PC-9 (cell line): ENCODE measurements around the gene PHLDA1. TPM values are rescaled to one million over a fixed set of nuclear protein-coding genes. Genes with fewer than 3 reads are reported as not detected.

Source experiments
- BruUV-seq: library from RNA; stranded (reverse); fragments of 400-500 nt; replicated peaks from 2 replicates; lab custom pipeline; 2021; lab: Mats Ljungman, UMichigan
- CTCF ChIA-PET: fragments of 300-600 bp; sonication (Branson Sonifier 250); formaldehyde crosslinking; loops from one replicate; lab custom pipeline; 2022; ENCODE audit warnings: antibody characterized with exemption; lab: Charles Lee
- POLR2A ChIA-PET: fragments of 300-600 bp; sonication (Branson Sonifier 250); formaldehyde crosslinking; loops from one replicate; lab custom pipeline; 2022; ENCODE audit warnings: antibody characterized with exemption; ENCODE audit not compliant: unreplicated experiment; lab: Charles Lee
- DNase-seq, 2 experiments: peaks; one replicate each; pipeline versions ENCODE4 v3.0.0 to v3.0.0-alpha.2; 2015 to 2022; ENCODE audit warnings: mixed read lengths in 1 of 2
- H2AFZ ChIP-seq: fragments of 200-600 bp; sonication (generic); 2 replicates; pipeline ENCODE4 v1.8.1; 2017; ENCODE audit warnings: antibody characterized with exemption
- H3F3A ChIP-seq: fragments of 200-600 bp; sonication (generic); 2 replicates; pipeline ENCODE4 v1.8.1; 2017; ENCODE audit warnings: antibody characterized with exemption, mild to moderate bottlenecking, low read depth; ENCODE audit not compliant: insufficient read depth
- H3K27ac ChIP-seq: fragments of 200-600 bp; sonication (generic); 2 replicates; pipeline ENCODE4 v1.6.1; 2016; ENCODE audit warnings: mixed run types
- H3K27me3 ChIP-seq: fragments of 200-600 bp; sonication (generic); 2 replicates; pipeline ENCODE4 v1.6.1; 2016; ENCODE audit warnings: low read depth, mixed run types; ENCODE audit not compliant: insufficient read depth
- H3K36me3 ChIP-seq: fragments of 200-600 bp; sonication (generic); 2 replicates; pipeline ENCODE4 v1.6.1; 2016; ENCODE audit warnings: low read depth, mixed run types
- H3K4me1 ChIP-seq: fragments of 200-600 bp; sonication (generic); replicated peaks from 2 replicates; pipeline ENCODE4 v1.6.1; 2016; ENCODE audit warnings: mixed run types; ENCODE audit not compliant: insufficient read depth
- H3K4me2 ChIP-seq: fragments of 200-600 bp; sonication (generic); 2 replicates; pipeline ENCODE4 v1.6.1; 2017; ENCODE audit warnings: mixed run types
- H3K4me3 ChIP-seq: fragments of 200-600 bp; sonication (generic); 2 replicates; pipeline ENCODE4 v1.6.1; 2016; ENCODE audit warnings: mixed run types
- H3K79me2 ChIP-seq: fragments of 200-600 bp; sonication (generic); 2 replicates; pipeline ENCODE4 v1.6.1; 2017; ENCODE audit warnings: low read depth, mixed run types
- H3K9me2 ChIP-seq: fragments of 200-600 bp; sonication (generic); 2 replicates; pipeline ENCODE4 v1.8.1; 2017; ENCODE audit warnings: mild to moderate bottlenecking; ENCODE audit not compliant: insufficient read depth
- H3K9me3 ChIP-seq: fragments of 200-600 bp; sonication (generic); 2 replicates; pipeline ENCODE4 v1.8.1; 2016; ENCODE audit warnings: low read depth; ENCODE audit not compliant: insufficient read depth
- H4K20me1 ChIP-seq: fragments of 200-600 bp; sonication (generic); 2 replicates; pipeline ENCODE4 v1.8.1; 2017; ENCODE audit not compliant: insufficient read depth
- CTCF ChIP-seq: fragments of 200-600 bp; sonication (generic); conservative IDR thresholded peaks from 2 replicates; pipeline ENCODE4 v1.6.1; 2017; ENCODE audit warnings: mixed run types, antibody characterized with exemption, mild to moderate bottlenecking, moderate library complexity
- EZH2 ChIP-seq: fragments of 200-600 bp; sonication (generic); IDR thresholded peaks from 2 replicates; pipeline ENCODE4 v1.8.0; 2017; ENCODE audit warnings: antibody characterized with exemption, low read depth
- intact Hi-C: fragments of 100-400 bp; cut with micrococcal nuclease; formaldehyde crosslinking; loops from one replicate; pipeline ENCODE4 v1.10.0; 2022; ENCODE audit not compliant: unreplicated experiment
- total RNA-seq: library from RNA; stranded (reverse); gene quantifications from 2 replicates; pipeline ENCODE4 v1.2.3, GENCODE V29; 2021

Gene PHLDA1
- total RNA-seq, 1 experiment from 2014 or later: 38.3 TPM

DNA sequence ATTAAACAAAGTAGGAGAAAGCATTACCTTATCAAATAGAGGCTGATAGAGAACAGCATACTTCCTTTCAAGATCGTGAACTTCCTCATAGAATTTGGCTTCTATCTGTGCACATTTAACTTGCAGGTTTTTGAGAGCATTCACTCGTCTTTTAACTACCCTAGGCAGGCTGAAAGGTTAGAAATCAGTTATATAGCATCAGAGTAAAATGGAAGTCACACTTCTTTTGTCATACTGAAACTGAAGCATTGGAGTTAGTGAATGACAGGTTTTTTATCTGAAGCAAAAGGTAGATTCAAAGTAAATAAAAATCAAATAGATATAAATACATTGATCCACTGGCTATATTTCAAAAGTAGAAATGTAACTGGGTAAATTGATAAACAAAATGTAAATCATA, 28.5 kb upstream of the PHLDA1 start:
- Histone ChIP-seq H3K27me3 (no peaks in the 10 kb centered on the region), H3K9me2 (no peaks in the 10 kb centered on the region), H3K4me2 (no peak overlapping the region), H3F3A (peaks cover 15% of the 10 kb centered on the region; the same call in 1 of the 2 replicates), H4K20me1 (peaks cover 17% of the 10 kb centered on the region), H3K79me2 (peaks cover 43% of the 10 kb centered on the region), H2AFZ (no peak overlapping the region), H3K4me3 (no peak overlapping the region), H3K9me3 (peaks cover 6% of the 10 kb centered on the region), H3K4me1 (no peaks in the 10 kb centered on the region), H3K36me3 (peaks cover 57% of the 10 kb centered on the region), H3K27ac (no peak overlapping the region)
- ChIA-PET CTCF (no interaction called here), POLR2A (no interaction called here)
- TF ChIP-seq EZH2: no peak
- no peak for TF ChIP-seq CTCF
- intact Hi-C loops: no loop called here
- no peak for DNase-seq
- BruUV-seq: no TSS peak

- no TSS peak for BruUV-seq
- no peak for DNase-seq
- Histone ChIP-seq H3K4me3 (no peak overlapping the region), H3K79me2 (peaks cover 16% of the 10 kb centered on the region), H2AFZ (no peak overlapping the region), H3F3A (peaks cover 18% of the 10 kb centered on the region; the same call in 1 of the 2 replicates), H4K20me1 (peaks cover 4% of the 10 kb centered on the region), H3K9me2 (no peaks in the 10 kb centered on the region), H3K27me3 (no peaks in the 10 kb centered on the region), H3K4me1 (no peaks in the 10 kb centered on the region), H3K4me2 (no peak overlapping the region), H3K27ac (no peak overlapping the region), H3K36me3 (peaks cover 61% of the 10 kb centered on the region), H3K9me3 (no peaks in the 10 kb centered on the region)
- ChIA-PET POLR2A (no interaction called here), CTCF (interaction anchor here (0.7 kb wide), 1 partner anchor 290 kb away, joined by 4 read pairs; no protein-coding TSS in a partner anchor)
- TF ChIP-seq CTCF: no peak
- TF ChIP-seq EZH2: no peak
- intact Hi-C loops: no loop called here
Observed at GRCh38 chr12:76057326-76057725, 25.8 kb upstream of the PHLDA1 start.

DNA sequence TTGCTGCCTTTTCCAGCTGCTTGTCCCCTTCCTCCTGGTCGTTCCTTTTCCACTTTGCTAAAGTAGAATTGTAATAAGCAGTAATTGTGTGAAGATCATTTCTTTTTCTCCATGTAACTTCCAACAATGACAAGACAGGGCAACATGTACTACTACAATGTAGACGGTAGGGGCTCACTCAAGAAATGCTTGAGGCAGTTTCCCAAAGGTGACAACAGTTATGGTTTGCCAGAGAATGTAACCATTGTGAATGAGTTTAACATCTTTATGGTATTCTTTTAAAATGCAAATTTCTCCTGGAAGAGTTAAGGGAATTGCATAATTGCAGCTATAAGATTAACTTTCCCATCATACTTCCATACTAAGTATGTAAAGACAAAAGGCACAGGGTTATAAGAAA, 23.8 kb upstream of the PHLDA1 start:
- H3K4me1 ChIP-seq: no peaks in the 10 kb centered on the region
- H3K9me2 ChIP-seq: no peaks in the 10 kb centered on the region
- ChIA-PET POLR2A (no interaction called here), CTCF (no interaction called here)
- peaks cover 55% of the 10 kb centered on the region for H3K36me3 ChIP-seq
- no peaks in the 10 kb centered on the region for H3K79me2 ChIP-seq
- no peaks in the 10 kb centered on the region for H3K9me3 ChIP-seq
- BruUV-seq: no TSS peak
- H3F3A ChIP-seq: peaks cover 23% of the 10 kb centered on the region; the same call in 1 of the 2 replicates
- no peak for DNase-seq
- no peak overlapping the region for H2AFZ ChIP-seq
- H3K27ac ChIP-seq: no peak overlapping the region
- no peaks in the 10 kb centered on the region for H3K27me3 ChIP-seq
- TF ChIP-seq EZH2: no peak
- no peak for TF ChIP-seq CTCF
- no peaks in the 10 kb centered on the region for H4K20me1 ChIP-seq
- no peak overlapping the region for H3K4me3 ChIP-seq
- H3K4me2 ChIP-seq: no peak overlapping the region
- intact Hi-C loops: no loop called here
